Measurements from ENCODE around the gene PCP4L1.

DNA sequence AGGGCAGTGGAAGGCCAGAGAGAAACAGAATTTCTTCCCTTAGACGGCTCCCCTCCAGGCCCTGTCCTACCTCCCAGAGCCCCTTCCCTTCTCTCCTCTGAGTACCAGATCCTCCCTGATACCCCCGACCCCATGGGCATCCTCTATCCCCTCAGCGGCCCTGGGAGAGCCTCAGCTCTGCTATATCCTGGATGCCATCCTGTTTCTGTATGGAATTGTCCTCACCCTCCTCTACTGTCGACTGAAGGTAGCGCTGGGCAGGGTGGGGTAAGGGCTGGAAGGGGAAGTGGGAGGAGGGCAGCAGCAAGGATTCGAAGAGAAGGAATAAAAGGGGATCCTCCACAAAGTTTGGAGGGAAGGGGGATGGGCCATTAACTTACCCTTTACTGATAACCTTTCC is 40.7 kb upstream of the PCP4L1 start:
- TF ChIP-seq, protein P1, sequence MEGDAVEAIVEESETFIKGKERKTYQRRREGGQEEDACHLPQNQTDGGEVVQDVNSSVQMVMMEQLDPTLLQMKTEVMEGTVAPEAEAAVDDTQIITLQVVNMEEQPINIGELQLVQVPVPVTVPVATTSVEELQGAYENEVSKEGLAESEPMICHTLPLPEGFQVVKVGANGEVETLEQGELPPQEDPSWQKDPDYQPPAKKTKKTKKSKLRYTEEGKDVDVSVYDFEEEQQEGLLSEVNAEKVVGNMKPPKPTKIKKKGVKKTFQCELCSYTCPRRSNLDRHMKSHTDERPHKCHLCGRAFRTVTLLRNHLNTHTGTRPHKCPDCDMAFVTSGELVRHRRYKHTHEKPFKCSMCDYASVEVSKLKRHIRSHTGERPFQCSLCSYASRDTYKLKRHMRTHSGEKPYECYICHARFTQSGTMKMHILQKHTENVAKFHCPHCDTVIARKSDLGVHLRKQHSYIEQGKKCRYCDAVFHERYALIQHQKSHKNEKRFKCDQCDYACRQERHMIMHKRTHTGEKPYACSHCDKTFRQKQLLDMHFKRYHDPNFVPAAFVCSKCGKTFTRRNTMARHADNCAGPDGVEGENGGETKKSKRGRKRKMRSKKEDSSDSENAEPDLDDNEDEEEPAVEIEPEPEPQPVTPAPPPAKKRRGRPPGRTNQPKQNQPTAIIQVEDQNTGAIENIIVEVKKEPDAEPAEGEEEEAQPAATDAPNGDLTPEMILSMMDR (IDR thresholded peaks at IDR 0.05) = no peak
- TF ChIP-seq POLR2A (IDR thresholded peaks at IDR 0.05; ENCODE audit: low read length) = no peak
- TF ChIP-seq ZSCAN20 (CRISPR knock-in tag; IDR thresholded peaks at IDR 0.05) = no peak

Data from A549 (cell line).